H1 (cell line): ENCODE results near the gene SPEF2. TPM values are rescaled to one million over a fixed set of nuclear protein-coding genes. Genes with fewer than 3 reads are reported as not detected.

Source experiments
- KDM5A ChIP-seq: fragments of 200-600 bp; IDR thresholded peaks from 2 replicates; pipeline ENCODE4 v1.7.1; 2012; ENCODE audit warnings: mild to moderate bottlenecking, low read length, inconsistent platforms, mixed read lengths
- POLR2A ChIP-seq, 2 experiments: IDR thresholded peaks; 1 replicate in 1 of 2; 2 replicates in 1 of 2; pipeline ENCODE4 v1.6.1; 2011; ENCODE audit warnings: low read depth in 2 of 2, low read length in 2 of 2, mild to moderate bottlenecking in 2 of 2; ENCODE audit errors: control extremely low read depth in 1 of 2
- RBBP5 ChIP-seq: IDR thresholded peaks from 2 replicates; pipeline ENCODE4 v1.7.1; 2012; ENCODE audit warnings: low read depth, mild to moderate bottlenecking, inconsistent platforms, low read length, moderate library complexity, borderline replicate concordance
- RXRA ChIP-seq: IDR thresholded peaks from 2 replicates; pipeline ENCODE4 v1.6.1; 2011; ENCODE audit warnings: low read depth, mild to moderate bottlenecking, low read length, moderate library complexity; ENCODE audit not compliant: insufficient read depth
- SIN3A ChIP-seq, 2 experiments: IDR thresholded peaks in 1 of 2; conservative IDR thresholded peaks in 1 of 2; 2 replicates each; pipeline ENCODE4 v1.6.1; 2011 to 2012; ENCODE audit warnings: low read length in 2 of 2, improper control_type of control experiment in 1 of 2, low read depth in 1 of 2, mild to moderate bottlenecking in 1 of 2
- SP4 ChIP-seq: IDR thresholded peaks from 2 replicates; pipeline ENCODE4 v1.6.1; 2012; ENCODE audit warnings: low read length, inconsistent platforms
- TCF12 ChIP-seq: IDR thresholded peaks from 2 replicates; pipeline ENCODE4 v1.6.1; 2011; ENCODE audit warnings: low read depth, mild to moderate bottlenecking, low read length
- polyA plus RNA-seq, 7 experiments: library from polyadenylated mRNA; depleted of rRNA in 3 of 7; stranded (reverse) in 5 of 7; unstranded in 2 of 7; fragments of >200 nt in 5 of 7; fragments of 200-250 nt in 2 of 7; gene quantifications; 1 replicate in 5 of 7; 2 replicates in 1 of 7; 4 replicates in 1 of 7; pipeline versions ENCODE4 v1.2.1 to v1.2.3, GENCODE V29; 2011 to 2013; ENCODE audit warnings: missing spikeins in 2 of 7, mixed read lengths in 2 of 7
- total RNA-seq: library from RNA; stranded (reverse); fragmentation: NEBNext Ultra II Directional; extraction: Animal tissue kit (Norgen Biotek cat#: 25700); gene quantifications from 2 replicates; pipeline ENCODE4 v1.2.1, GENCODE V29; 2021
- TF ChIP-seq, protein P1 (sequence below): fragments of 300-600 bp; sonication (generic); IDR thresholded peaks from 2 replicates; pipeline ENCODE4 v1.7.1; 2012; ENCODE audit warnings: low read length, moderate library complexity, mild to moderate bottlenecking, inconsistent platforms; ENCODE audit not compliant: insufficient replicate concordance

SPEF2 gene
- total and polyA plus RNA-seq, 2 of the 8 experiments (the other 6 are each of a cell fraction or from before 2014, with no cell fraction given) = 0.14 to 0.73 TPM

DNA sequence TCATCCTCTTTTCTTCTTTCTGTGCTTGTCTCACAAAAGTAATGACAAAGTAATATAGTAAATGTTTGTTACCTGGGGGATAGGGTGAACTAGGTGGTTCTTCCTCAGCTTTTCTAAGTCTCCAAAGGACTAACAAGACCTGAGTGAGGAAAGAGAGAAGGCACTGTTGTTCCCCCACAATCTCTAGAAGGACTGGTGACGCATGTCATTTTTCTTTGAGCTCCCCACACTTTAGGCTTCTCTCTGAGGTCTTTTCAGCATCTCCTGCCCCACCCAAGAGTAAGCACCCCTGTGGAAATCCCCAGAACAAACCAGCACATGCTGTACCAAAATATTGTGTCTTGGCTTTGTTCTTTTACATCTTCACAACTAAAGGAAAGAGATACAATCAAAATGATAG, 236.6 kb downstream of the SPEF2 start (continued):
- TF ChIP-seq, protein P1, sequence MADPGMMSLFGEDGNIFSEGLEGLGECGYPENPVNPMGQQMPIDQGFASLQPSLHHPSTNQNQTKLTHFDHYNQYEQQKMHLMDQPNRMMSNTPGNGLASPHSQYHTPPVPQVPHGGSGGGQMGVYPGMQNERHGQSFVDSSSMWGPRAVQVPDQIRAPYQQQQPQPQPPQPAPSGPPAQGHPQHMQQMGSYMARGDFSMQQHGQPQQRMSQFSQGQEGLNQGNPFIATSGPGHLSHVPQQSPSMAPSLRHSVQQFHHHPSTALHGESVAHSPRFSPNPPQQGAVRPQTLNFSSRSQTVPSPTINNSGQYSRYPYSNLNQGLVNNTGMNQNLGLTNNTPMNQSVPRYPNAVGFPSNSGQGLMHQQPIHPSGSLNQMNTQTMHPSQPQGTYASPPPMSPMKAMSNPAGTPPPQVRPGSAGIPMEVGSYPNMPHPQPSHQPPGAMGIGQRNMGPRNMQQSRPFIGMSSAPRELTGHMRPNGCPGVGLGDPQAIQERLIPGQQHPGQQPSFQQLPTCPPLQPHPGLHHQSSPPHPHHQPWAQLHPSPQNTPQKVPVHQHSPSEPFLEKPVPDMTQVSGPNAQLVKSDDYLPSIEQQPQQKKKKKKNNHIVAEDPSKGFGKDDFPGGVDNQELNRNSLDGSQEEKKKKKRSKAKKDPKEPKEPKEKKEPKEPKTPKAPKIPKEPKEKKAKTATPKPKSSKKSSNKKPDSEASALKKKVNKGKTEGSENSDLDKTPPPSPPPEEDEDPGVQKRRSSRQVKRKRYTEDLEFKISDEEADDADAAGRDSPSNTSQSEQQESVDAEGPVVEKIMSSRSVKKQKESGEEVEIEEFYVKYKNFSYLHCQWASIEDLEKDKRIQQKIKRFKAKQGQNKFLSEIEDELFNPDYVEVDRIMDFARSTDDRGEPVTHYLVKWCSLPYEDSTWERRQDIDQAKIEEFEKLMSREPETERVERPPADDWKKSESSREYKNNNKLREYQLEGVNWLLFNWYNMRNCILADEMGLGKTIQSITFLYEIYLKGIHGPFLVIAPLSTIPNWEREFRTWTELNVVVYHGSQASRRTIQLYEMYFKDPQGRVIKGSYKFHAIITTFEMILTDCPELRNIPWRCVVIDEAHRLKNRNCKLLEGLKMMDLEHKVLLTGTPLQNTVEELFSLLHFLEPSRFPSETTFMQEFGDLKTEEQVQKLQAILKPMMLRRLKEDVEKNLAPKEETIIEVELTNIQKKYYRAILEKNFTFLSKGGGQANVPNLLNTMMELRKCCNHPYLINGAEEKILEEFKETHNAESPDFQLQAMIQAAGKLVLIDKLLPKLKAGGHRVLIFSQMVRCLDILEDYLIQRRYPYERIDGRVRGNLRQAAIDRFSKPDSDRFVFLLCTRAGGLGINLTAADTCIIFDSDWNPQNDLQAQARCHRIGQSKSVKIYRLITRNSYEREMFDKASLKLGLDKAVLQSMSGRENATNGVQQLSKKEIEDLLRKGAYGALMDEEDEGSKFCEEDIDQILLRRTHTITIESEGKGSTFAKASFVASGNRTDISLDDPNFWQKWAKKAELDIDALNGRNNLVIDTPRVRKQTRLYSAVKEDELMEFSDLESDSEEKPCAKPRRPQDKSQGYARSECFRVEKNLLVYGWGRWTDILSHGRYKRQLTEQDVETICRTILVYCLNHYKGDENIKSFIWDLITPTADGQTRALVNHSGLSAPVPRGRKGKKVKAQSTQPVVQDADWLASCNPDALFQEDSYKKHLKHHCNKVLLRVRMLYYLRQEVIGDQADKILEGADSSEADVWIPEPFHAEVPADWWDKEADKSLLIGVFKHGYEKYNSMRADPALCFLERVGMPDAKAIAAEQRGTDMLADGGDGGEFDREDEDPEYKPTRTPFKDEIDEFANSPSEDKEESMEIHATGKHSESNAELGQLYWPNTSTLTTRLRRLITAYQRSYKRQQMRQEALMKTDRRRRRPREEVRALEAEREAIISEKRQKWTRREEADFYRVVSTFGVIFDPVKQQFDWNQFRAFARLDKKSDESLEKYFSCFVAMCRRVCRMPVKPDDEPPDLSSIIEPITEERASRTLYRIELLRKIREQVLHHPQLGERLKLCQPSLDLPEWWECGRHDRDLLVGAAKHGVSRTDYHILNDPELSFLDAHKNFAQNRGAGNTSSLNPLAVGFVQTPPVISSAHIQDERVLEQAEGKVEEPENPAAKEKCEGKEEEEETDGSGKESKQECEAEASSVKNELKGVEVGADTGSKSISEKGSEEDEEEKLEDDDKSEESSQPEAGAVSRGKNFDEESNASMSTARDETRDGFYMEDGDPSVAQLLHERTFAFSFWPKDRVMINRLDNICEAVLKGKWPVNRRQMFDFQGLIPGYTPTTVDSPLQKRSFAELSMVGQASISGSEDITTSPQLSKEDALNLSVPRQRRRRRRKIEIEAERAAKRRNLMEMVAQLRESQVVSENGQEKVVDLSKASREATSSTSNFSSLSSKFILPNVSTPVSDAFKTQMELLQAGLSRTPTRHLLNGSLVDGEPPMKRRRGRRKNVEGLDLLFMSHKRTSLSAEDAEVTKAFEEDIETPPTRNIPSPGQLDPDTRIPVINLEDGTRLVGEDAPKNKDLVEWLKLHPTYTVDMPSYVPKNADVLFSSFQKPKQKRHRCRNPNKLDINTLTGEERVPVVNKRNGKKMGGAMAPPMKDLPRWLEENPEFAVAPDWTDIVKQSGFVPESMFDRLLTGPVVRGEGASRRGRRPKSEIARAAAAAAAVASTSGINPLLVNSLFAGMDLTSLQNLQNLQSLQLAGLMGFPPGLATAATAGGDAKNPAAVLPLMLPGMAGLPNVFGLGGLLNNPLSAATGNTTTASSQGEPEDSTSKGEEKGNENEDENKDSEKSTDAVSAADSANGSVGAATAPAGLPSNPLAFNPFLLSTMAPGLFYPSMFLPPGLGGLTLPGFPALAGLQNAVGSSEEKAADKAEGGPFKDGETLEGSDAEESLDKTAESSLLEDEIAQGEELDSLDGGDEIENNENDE = no peak
- no peak for TF ChIP-seq RBBP5
- no peak for TF ChIP-seq SIN3A (conservative IDR thresholded peaks at IDR 0.05 in 1 of 2, IDR thresholded peaks at IDR 0.05 in 1 of 2; ENCODE audit: low read depth in 1 of 2, low read length in 2 of 2)
- TF ChIP-seq RXRA = no peak
- TF ChIP-seq POLR2A (IDR thresholded peaks at IDR 0.05; ENCODE audit: control extremely low read depth in 1 of 2, low read depth in 2 of 2, low read length in 2 of 2) = no peak
- no peak for TF ChIP-seq SP4
- no peak for TF ChIP-seq KDM5A
- no peak for TF ChIP-seq TCF12
